Measurements from ENCODE around the gene RBBP8NL.

The RBBP8NL gene

GRCh38 chr20:62408640-62409039 lies 18.7 kb downstream of the RBBP8NL start:
- DNase-seq (ENCODE audit: low read depth in 2 of 3, low spot score in 2 of 3) = no peak

GRCh38 chr20:62408055-62408454 lies 19.3 kb downstream of the RBBP8NL start:
- DNase-seq (ENCODE audit: low read depth in 2 of 3, low spot score in 2 of 3) = no peak

GRCh38 chr20:62407221-62407992 lies 19.9 kb downstream of the RBBP8NL start, which contains the start of gene CABLES2:
TSS of gene CABLES2 (minus strand) at chr20:62407285. CDS start at chr20:62407276, 9 bp downstream.
- DNase-seq (ENCODE audit: low read depth in 2 of 3, low spot score in 2 of 3) = peak; percentile 58 to 88 (median 79)

GRCh38 chr20:62406635-62407176 lies 20.6 kb downstream of the RBBP8NL start:
- no peak for DNase-seq (ENCODE audit: low read depth in 2 of 3, low spot score in 2 of 3)

GRCh38 chr20:62405981-62406513 lies 21.3 kb downstream of the RBBP8NL start:
- DNase-seq (ENCODE audit: low read depth in 2 of 3, low spot score in 2 of 3) = no peak

- DNase-seq (ENCODE audit: low read depth in 2 of 3, low spot score in 2 of 3) = no peak
Observed at GRCh38 chr20:62405108-62405980, 22.0 kb downstream of the RBBP8NL start.

GRCh38 chr20:62404761-62405107 lies 22.6 kb downstream of the RBBP8NL start:
- no peak for DNase-seq (ENCODE audit: low read depth in 2 of 3, low spot score in 2 of 3)

- no peak for DNase-seq (ENCODE audit: low read depth in 2 of 3, low spot score in 2 of 3)
Observed at GRCh38 chr20:62404112-62404665, 23.1 kb downstream of the RBBP8NL start.

- DNase-seq (ENCODE audit: low read depth in 2 of 3, low spot score in 2 of 3) = no peak
Observed at GRCh38 chr20:62403331-62403730, 24.0 kb downstream of the RBBP8NL start.

- DNase-seq (ENCODE audit: low read depth in 2 of 3, low spot score in 2 of 3) = no peak
Observed at GRCh38 chr20:62402456-62403150, 24.7 kb downstream of the RBBP8NL start.

GRCh38 chr20:62401331-62401779 lies 26.0 kb downstream of the RBBP8NL start:
- DNase-seq (ENCODE audit: low read depth in 2 of 3, low spot score in 2 of 3) = no peak

GRCh38 chr20:62400541-62400940 lies 26.8 kb downstream of the RBBP8NL start:
- no peak for DNase-seq (ENCODE audit: low read depth in 2 of 3, low spot score in 2 of 3)

- DNase-seq (ENCODE audit: low read depth in 2 of 3, low spot score in 2 of 3) = no peak
Observed at GRCh38 chr20:62400021-62400420, 27.3 kb downstream of the RBBP8NL start.

GRCh38 chr20:62398120-62398821 lies 29.1 kb downstream of the RBBP8NL start:
- DNase-seq (ENCODE audit: low read depth in 2 of 3, low spot score in 2 of 3) = no peak

GRCh38 chr20:62396367-62397239 lies 30.7 kb downstream of the RBBP8NL start:
- no peak for DNase-seq (ENCODE audit: low read depth in 2 of 3, low spot score in 2 of 3)

- DNase-seq (ENCODE audit: low read depth in 2 of 3, low spot score in 2 of 3) = no peak
Observed at GRCh38 chr20:62395311-62396242, 31.8 kb downstream of the RBBP8NL start.

GRCh38 chr20:62394248-62395245 lies 32.8 kb downstream of the RBBP8NL start:
- DNase-seq (ENCODE audit: low read depth in 2 of 3, low spot score in 2 of 3) = no peak
